ENCODE data around the gene TMUB1. TPM values are rescaled to one million over a fixed set of nuclear protein-coding genes. Genes with fewer than 3 reads are reported as not detected.

TMUB1 gene
- total and polyA plus RNA-seq, 12 donors = 5.2 to 152 (median 43.4) TPM

DNA sequence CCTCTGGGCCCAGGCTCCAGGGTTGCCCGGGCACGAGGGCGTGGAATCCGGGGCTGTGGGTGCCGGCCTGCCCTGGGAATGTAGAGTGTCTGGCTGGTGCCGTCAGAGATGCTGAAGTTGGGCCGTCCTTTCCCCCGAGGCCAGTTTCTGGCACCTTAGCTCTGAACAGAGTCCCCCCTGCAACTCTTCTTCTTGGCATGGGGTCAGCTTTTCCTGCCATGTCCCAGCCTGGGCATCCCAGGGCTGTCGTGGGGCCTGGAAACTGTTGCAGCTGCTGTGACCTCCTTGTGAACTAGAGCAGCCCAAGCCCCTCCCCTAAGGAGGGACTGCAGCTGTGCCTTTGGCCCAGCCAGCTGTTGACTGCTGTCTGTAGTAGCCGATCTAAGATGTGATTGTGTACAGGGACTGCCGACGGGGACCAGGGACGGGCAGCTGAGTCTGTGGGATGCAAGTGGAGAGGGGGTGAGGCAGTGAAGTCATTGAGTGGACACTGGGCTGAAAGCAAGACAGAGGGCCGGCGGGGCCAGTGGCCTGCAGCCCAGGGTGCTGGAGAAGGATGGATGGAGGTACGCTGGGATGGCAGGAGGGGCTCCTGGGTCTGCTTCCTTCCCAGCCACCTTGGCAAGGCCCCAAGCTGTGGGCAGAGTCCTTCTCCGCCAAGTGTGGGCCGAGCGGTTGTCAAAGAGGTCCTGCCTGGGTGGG is 48.5 kb upstream of the TMUB1 start:
- H3K36me3 ChIP-seq (replicated peaks in 1 of 2) = peaks cover 0 to 74% of the 10 kb centered on the region in 2 donors
- no peak overlapping the region for H3K4me3 ChIP-seq
- TF ChIP-seq, protein P1, sequence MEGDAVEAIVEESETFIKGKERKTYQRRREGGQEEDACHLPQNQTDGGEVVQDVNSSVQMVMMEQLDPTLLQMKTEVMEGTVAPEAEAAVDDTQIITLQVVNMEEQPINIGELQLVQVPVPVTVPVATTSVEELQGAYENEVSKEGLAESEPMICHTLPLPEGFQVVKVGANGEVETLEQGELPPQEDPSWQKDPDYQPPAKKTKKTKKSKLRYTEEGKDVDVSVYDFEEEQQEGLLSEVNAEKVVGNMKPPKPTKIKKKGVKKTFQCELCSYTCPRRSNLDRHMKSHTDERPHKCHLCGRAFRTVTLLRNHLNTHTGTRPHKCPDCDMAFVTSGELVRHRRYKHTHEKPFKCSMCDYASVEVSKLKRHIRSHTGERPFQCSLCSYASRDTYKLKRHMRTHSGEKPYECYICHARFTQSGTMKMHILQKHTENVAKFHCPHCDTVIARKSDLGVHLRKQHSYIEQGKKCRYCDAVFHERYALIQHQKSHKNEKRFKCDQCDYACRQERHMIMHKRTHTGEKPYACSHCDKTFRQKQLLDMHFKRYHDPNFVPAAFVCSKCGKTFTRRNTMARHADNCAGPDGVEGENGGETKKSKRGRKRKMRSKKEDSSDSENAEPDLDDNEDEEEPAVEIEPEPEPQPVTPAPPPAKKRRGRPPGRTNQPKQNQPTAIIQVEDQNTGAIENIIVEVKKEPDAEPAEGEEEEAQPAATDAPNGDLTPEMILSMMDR (IDR thresholded peaks at IDR 0.05) = no peak
- TF ChIP-seq POLR2A (IDR thresholded peaks at IDR 0.05) = no peak
- H3K27ac ChIP-seq = no peak overlapping the region
- H3K27me3 ChIP-seq = no peaks in the 10 kb centered on the region
- intact Hi-C loops (cut with DNase I) = no loop called here
- no peak for DNase-seq
- WGBS, 4 donors = 77 to 85% (median 82%) methylated on average over 13 to 19 of the region's 19 CpGs
- no peaks in the 10 kb centered on the region for H3K4me1 ChIP-seq (replicated peaks in 1 of 2)
- H3K9me3 ChIP-seq (replicated peaks in 1 of 3) = no peaks in the 10 kb centered on the region

DNA sequence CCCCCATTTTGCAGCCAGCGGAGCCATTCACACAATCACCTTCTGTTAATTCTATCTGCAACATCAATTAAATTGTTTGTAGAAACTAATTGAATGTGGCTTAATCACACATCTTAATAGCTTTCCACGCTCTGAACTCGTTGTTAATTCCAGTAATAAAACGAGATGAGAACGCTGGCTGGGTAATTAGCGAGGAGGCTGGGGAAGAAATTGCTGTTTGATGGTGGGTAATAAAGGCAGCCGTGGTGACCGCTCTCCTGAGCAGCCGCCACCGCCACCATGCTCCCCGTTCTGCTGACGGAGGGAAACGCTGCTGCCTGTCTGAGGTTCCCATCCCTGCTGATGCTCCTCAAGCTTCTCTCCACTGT is 47.9 kb upstream of the TMUB1 start:
- no peak overlapping the region for H3K4me3 ChIP-seq
- H3K27me3 ChIP-seq = no peaks in the 10 kb centered on the region
- intact Hi-C loops (cut with DNase I) = no loop called here
- no peaks in the 10 kb centered on the region for H3K9me3 ChIP-seq (replicated peaks in 1 of 3)
- DNase-seq = no peak
- H3K27ac ChIP-seq = no peak overlapping the region
- H3K4me1 ChIP-seq (replicated peaks in 1 of 2) = no peaks in the 10 kb centered on the region
- 87 to 93% (median 89%) methylated on average over 13 of the region's 13 CpGs for WGBS, 4 donors
- TF ChIP-seq, protein P1 (IDR thresholded peaks at IDR 0.05) = no peak
- TF ChIP-seq POLR2A (IDR thresholded peaks at IDR 0.05) = no peak
- H3K36me3 ChIP-seq (replicated peaks in 1 of 2) = peaks cover 0 to 72% of the 10 kb centered on the region in 2 donors

DNA sequence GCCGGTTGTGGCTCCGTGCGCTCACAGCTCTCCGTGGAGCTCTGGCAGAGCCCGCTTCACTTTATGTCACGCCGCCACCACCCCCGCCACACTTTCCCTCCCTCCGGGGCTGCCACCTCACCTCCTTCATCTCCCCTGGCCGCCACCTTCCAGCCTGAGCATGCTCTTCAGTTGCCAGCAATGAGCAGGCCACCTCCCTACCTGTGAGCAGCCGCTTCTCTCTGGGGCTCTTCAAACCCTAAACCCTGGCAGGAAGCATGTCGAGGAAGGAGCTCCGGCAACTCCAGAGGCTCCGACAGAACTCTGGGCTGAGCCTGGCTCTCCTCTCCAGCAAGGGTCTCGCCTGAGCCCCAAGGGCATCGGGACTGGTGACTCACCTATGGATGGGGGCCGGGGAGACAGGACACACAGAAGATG is 47.5 kb upstream of the TMUB1 start:
- intact Hi-C loops (cut with DNase I) = no loop called here
- Histone ChIP-seq H3K4me3 (no peak overlapping the region), H3K27me3 (no peaks in the 10 kb centered on the region), H3K36me3 (replicated peaks in 1 of 2) (peaks cover 0 to 67% of the 10 kb centered on the region in 2 donors), H3K27ac (no peak overlapping the region), H3K4me1 (replicated peaks in 1 of 2) (no peaks in the 10 kb centered on the region), H3K9me3 (replicated peaks in 1 of 3) (no peaks in the 10 kb centered on the region)
- TF ChIP-seq, protein P1 (IDR thresholded peaks at IDR 0.05) = no peak
- no peak for TF ChIP-seq POLR2A (IDR thresholded peaks at IDR 0.05)
- DNase-seq = no peak
- WGBS, 4 donors = 91 to 94% (median 93%) methylated on average over 17 of the region's 17 CpGs

DNA sequence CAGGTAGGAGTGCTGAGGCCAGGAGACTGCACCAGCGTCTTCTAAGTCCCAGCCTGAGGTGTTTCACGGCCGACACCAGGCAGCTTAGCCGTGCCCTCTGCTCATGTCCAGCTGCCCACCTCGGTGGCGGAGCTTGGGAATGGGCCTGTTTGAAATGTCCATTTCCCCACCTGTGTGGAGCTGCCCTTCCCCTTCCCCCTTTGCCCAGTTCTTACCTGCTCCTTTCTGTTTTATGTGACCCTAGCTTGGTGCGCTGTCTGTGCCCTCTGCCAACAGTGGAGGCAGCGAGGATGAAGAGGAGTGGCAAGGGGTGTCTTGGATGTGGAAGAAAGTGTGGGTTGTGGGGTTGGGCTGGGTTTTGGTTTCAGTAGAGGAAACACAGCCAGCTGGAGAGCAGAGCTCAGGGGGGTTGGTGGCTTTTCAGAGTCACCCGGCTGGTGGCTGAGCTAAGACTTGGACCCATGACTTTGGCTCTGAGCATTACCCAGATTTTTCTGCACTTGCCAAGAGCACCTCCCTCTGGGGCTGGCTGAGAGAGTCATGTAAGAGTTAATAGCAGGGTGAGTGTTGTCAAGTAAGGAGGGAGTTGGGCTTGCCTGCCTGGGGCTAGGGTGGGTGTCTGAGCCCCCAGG is 46.8 kb upstream of the TMUB1 start:
- TF ChIP-seq POLR2A (IDR thresholded peaks at IDR 0.05) = no peak
- TF ChIP-seq, protein P1 (IDR thresholded peaks at IDR 0.05) = no peak
- Histone ChIP-seq H3K4me1 (replicated peaks in 1 of 2) (peaks cover 0 to 5% of the 10 kb centered on the region in 2 donors), H3K27ac (no peak overlapping the region), H3K27me3 (no peaks in the 10 kb centered on the region), H3K36me3 (replicated peaks in 1 of 2) (peaks cover 0 to 62% of the 10 kb centered on the region in 2 donors), H3K9me3 (replicated peaks in 1 of 3) (no peaks in the 10 kb centered on the region), H3K4me3 (no peak overlapping the region)
- 95 to 97% (median 96%) methylated on average over 5 to 9 of the region's 9 CpGs for WGBS, 4 donors
- intact Hi-C loops (cut with DNase I) = loop anchor here (10.0 kb wide), 1 partner anchor 175 kb away; no protein-coding TSS in a partner anchor
- DNase-seq = no peak
